ENCODE results near the gene NLGN2. TPM values are rescaled to one million over a fixed set of nuclear protein-coding genes. Genes with fewer than 3 reads are reported as not detected.

The NLGN2 gene
- total and polyA plus RNA-seq, 2 donors (not counting 1 experiment from before 2014, with no cell fraction given): 0.52 to 3.4 TPM

GRCh38 chr17:7444682-7445618 is 37.3 kb downstream of the NLGN2 start, which contains the start of gene CHRNB1:
Gene CHRNB1 (plus strand): TSS chr17:7445061. CDS start chr17:7445128, 67 bp downstream.
- Mint-ChIP-seq H3K4me3 (peak within 1 kb of the TSS; percentile 84), H3K27ac (peak within 1 kb of the TSS; percentile 15), H3K9me3 (ENCODE audit: insufficient read depth) (no peaks in the 10 kb centered on the region), H3K4me1 (peaks cover 29% of the 10 kb centered on the region), H3K27me3 (peaks cover 71% of the 10 kb centered on the region)
- H3K79me2 ChIP-seq (ENCODE audit: control insufficient read depth, insufficient read depth, low read length): no peaks in the 10 kb centered on the region
- peak within 1 kb of the TSS in 4 of 5 experiments; percentile 31 to 53 (median 42) for H3K4me3 ChIP-seq (ENCODE audit: control extremely low read depth in 1 of 5, extremely low read depth in 1 of 5, insufficient read depth in 1 of 5, low read depth in 2 of 5, low read length in 4 of 5)
- H2AFZ ChIP-seq (ENCODE audit: insufficient read depth, low read depth, low read length, poor library complexity, severe bottlenecking): peak within 1 kb of the TSS; percentile 47
- 2% methylated on average over 51 of the region's 51 CpGs for WGBS (ENCODE audit: insufficient coverage)
- TF ChIP-seq, protein P1, sequence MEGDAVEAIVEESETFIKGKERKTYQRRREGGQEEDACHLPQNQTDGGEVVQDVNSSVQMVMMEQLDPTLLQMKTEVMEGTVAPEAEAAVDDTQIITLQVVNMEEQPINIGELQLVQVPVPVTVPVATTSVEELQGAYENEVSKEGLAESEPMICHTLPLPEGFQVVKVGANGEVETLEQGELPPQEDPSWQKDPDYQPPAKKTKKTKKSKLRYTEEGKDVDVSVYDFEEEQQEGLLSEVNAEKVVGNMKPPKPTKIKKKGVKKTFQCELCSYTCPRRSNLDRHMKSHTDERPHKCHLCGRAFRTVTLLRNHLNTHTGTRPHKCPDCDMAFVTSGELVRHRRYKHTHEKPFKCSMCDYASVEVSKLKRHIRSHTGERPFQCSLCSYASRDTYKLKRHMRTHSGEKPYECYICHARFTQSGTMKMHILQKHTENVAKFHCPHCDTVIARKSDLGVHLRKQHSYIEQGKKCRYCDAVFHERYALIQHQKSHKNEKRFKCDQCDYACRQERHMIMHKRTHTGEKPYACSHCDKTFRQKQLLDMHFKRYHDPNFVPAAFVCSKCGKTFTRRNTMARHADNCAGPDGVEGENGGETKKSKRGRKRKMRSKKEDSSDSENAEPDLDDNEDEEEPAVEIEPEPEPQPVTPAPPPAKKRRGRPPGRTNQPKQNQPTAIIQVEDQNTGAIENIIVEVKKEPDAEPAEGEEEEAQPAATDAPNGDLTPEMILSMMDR (IDR thresholded peaks at IDR 0.05): no peak
- TF ChIP-seq EZH2 (IDR thresholded peaks at IDR 0.05; ENCODE audit: borderline replicate concordance, insufficient read depth, low read depth, low read length, poor library complexity, severe bottlenecking): peak; percentile 62
- peak within 1 kb of the TSS; percentile 87 for H3K4me2 ChIP-seq (replicated peaks; ENCODE audit: low read depth, low read length, poor library complexity, severe bottlenecking)
- peaks cover 0 to 26% (median 0%) of the 10 kb centered on the region in 3 donors for H3K9me3 ChIP-seq (ENCODE audit: control extremely low read depth in 1 of 3, control insufficient read depth in 2 of 3, insufficient read depth in 1 of 3, low read length in 2 of 3)
- H3K27me3 ChIP-seq (replicated peaks in 1 of 4; ENCODE audit: control extremely low read depth in 1 of 4, control insufficient read depth in 3 of 4, insufficient read depth in 4 of 4, low read length in 3 of 4): peaks cover 0 to 78% (median 51%) of the 10 kb centered on the region in 4 experiments
- no peaks in the 10 kb centered on the region for H3K36me3 ChIP-seq (replicated peaks in 1 of 2; ENCODE audit: control extremely low read depth in 1 of 2, control insufficient read depth in 1 of 2, extremely low read depth in 1 of 2, insufficient read depth in 2 of 2, low read length in 1 of 2)
- peaks cover 33 to 40% of the 10 kb centered on the region in 2 donors for H3K4me1 ChIP-seq (ENCODE audit: control insufficient read depth in 2 of 2, insufficient read depth in 2 of 2, low read length in 2 of 2)
- DNase-seq: peak; percentile 58
- H3K27ac ChIP-seq (ENCODE audit: low read length in 2 of 2): no peak within 1 kb of the TSS
- ATAC-seq (ENCODE audit: low read depth): peak; percentile 46
- intact Hi-C loops (cut with micrococcal nuclease): no loop called here
- POLR2A ChIA-PET: interaction anchor here (0.6 to 2.0 kb wide), 6 partner anchors 10 to 365 kb away, joined by 3 to 8 read pairs (median 4); partner anchors contain the start of gene CLEC10A
- H4K20me1 ChIP-seq (ENCODE audit: control insufficient read depth, insufficient read depth, low read length, poor library complexity, severe bottlenecking): peaks cover 9% of the 10 kb centered on the region
- H3K9ac ChIP-seq (ENCODE audit: low read length): peak within 1 kb of the TSS; percentile 53
- CTCF ChIA-PET: interaction anchor here (0.6 to 3.8 kb wide), 11 partner anchors 9 to 149 kb away, joined by 3 to 17 read pairs (median 4); partner anchors contain the start of genes SENP3 and TMEM102
